Subcutaneous abdominal adipose tissue (tissue), 5 donors: ENCODE measurements around the gene FRYL.
"Not testable (repeated sequence)": the region's sequence is repeated elsewhere in the genome, so short reads cannot be mapped to it uniquely, and the experiment has no call there.

Source experiments
- H3K27ac ChIP-seq: one replicate; pipeline ENCODE4 v1.7.0; 2013; ENCODE audit warnings: low read depth, mild to moderate bottlenecking, inconsistent platforms, low read length, moderate library complexity
- H3K27me3 ChIP-seq, 5 donors: one replicate each; pipeline ENCODE4 v1.7.0; 2013; ENCODE audit warnings: low read length in 5 of 5, inconsistent platforms in 1 of 5; ENCODE audit not compliant: control insufficient read depth in 5 of 5, insufficient read depth in 4 of 5
- H3K36me3 ChIP-seq, 5 donors: one replicate each; pipeline ENCODE4 v1.7.0; 2013; ENCODE audit warnings: low read length in 5 of 5; ENCODE audit not compliant: control insufficient read depth in 5 of 5, insufficient read depth in 5 of 5
- H3K4me1 ChIP-seq, 5 donors: one replicate each; pipeline ENCODE4 v1.7.0; 2013; ENCODE audit warnings: low read length in 5 of 5, mild to moderate bottlenecking in 3 of 5, moderate library complexity in 1 of 5; ENCODE audit not compliant: control insufficient read depth in 5 of 5, insufficient read depth in 5 of 5
- H3K4me3 ChIP-seq, 5 donors: one replicate each; pipeline ENCODE4 v1.7.0; 2013; ENCODE audit warnings: low read length in 5 of 5, low read depth in 1 of 5
- H3K9ac ChIP-seq, 5 donors: one replicate each; pipeline ENCODE4 v1.7.0; 2013; ENCODE audit warnings: low read length in 5 of 5, mild to moderate bottlenecking in 4 of 5, moderate library complexity in 3 of 5
- H3K9me3 ChIP-seq, 5 donors: one replicate each; pipeline ENCODE4 v1.7.0; 2013; ENCODE audit warnings: low read length in 5 of 5; ENCODE audit not compliant: control insufficient read depth in 5 of 5
- donor health status: healthy.
- donor health status: healthy.
- donor health status: healthy.
- donor health status: healthy.
- donor health status: healthy.

The FRYL gene

DNA sequence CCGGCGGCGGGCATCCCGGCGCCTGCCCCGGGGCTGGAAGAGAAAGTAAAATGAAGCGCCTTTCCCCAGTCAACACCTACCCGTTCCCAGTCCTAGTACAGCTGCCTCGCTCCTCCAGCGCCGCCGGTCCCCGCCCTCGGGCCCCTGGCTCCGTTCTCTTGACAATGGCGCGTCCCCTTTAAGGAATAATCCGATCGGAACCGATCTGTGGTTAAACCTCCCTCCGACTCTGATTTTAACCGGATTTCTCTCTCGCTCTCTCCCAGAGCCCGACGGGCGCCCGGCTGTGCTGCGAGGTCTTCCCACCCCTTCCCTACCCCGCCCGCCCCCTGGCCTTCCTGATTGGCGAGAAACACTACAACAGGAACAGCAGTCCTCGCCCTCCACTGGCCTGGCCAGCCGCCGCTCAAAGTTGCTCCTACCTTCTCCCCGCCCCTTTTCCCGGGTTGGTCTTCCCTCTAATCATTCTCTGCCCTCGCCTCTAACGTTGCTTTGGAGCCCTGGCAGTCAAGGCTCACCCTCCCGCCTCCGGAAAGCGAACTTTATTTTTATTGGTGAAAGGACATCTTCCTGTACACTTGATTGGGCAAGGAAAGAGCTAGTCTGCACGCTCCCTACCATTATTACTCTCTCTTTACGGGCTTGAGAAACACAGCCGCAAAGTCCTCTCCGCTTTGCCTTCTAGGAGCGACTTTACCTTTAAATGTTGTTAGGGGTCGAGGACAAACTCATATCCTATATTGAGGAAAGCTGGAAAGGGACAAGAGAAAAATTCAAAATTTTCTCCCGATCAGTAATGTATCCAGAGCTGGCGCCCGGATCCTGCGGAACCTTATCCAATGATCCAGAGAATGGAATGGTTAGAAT lies at the start of gene FRYL:
FRYL (minus strand) TSS at position 282 of the 867 bp plus-strand sequence. CDS start 145,869 bp downstream, outside the sequence.
- Histone ChIP-seq H3K27ac (peak within 1 kb of the TSS; percentile 90), H3K36me3 (no peaks in the 10 kb centered on the region), H3K4me1 (peaks cover 0 to 36% (median 27%) of the 10 kb centered on the region in 5 donors), H3K9ac (peak within 1 kb of the TSS; percentile 84 to 92 (median 88)), H3K4me3 (peak within 1 kb of the TSS; percentile 88 to 97 (median 95)), H3K27me3 (no peaks in the 10 kb centered on the region), H3K9me3 (no peaks in the 10 kb centered on the region)

DNA sequence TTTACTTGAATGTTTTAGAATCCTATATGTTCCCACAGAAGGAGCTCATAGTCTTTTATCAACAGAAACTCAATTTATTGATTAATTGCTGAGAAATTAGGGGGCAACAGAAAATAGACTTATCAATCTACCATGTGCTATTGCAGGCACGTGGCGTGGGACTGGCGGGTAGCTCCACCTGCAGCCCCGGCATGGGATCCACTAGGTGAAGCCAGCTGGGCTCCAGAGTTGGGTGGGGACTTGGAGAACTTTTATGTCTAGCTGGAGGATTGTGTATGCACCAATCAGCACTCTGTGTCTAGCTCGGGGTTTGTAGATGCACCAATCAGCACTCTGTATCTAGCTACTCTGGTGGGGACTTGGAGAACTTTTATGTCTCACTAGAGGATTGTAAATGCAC lies 47.5 kb upstream of the FRYL start:
- no peaks in the 10 kb centered on the region for H3K36me3 ChIP-seq
- no peaks in the 10 kb centered on the region for H3K9me3 ChIP-seq
- H3K9ac ChIP-seq: no peak overlapping the region
- no peak overlapping the region for H3K27ac ChIP-seq
- H3K4me3 ChIP-seq: no peak overlapping the region
- peaks cover 0 to 18% (median 16%) of the 10 kb centered on the region in 5 donors for H3K4me1 ChIP-seq
- no peaks in the 10 kb centered on the region for H3K27me3 ChIP-seq

DNA sequence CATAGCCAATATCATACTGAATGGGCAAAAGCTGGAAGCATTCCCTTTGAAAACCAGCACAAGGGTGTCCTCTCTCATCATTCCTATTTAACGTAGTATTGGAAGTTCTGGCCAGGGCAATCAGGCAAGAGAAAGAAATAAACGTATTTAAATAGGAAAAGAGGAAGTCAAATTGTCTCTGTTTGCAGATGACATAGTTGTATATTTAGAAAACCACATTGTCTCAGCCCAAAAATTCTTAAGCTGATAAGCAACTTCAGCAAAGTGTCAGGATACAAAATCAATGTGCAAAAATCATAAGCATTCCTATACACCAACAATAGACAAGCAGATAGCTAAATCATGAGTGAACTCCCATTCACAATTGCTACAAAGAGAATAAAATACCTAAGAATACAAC lies 41.4 kb upstream of the FRYL start:
- H3K9ac ChIP-seq, H3K4me3 ChIP-seq, H3K4me1 ChIP-seq: not testable (repeated sequence)

GRCh38 chr4:48816971-48817370 lies 36.9 kb upstream of the FRYL start:
- no peaks in the 10 kb centered on the region for H3K27me3 ChIP-seq
- H3K27ac ChIP-seq: no peak overlapping the region
- no peak overlapping the region for H3K4me3 ChIP-seq
- H3K9ac ChIP-seq: no peak overlapping the region
- no peaks in the 10 kb centered on the region for H3K36me3 ChIP-seq
- H3K9me3 ChIP-seq: no peaks in the 10 kb centered on the region
- no peaks in the 10 kb centered on the region for H3K4me1 ChIP-seq

More for the DNA sequence above, 41.4 kb upstream of the FRYL start:
- H3K9me3 ChIP-seq, H3K27me3 ChIP-seq, H3K36me3 ChIP-seq, H3K27ac ChIP-seq: not testable (repeated sequence)

- H3K9ac ChIP-seq, H3K4me1 ChIP-seq, H3K27ac ChIP-seq: not testable (repeated sequence)
Measured at GRCh38 chr4:48816297-48816696, 36.2 kb upstream of the FRYL start.

DNA sequence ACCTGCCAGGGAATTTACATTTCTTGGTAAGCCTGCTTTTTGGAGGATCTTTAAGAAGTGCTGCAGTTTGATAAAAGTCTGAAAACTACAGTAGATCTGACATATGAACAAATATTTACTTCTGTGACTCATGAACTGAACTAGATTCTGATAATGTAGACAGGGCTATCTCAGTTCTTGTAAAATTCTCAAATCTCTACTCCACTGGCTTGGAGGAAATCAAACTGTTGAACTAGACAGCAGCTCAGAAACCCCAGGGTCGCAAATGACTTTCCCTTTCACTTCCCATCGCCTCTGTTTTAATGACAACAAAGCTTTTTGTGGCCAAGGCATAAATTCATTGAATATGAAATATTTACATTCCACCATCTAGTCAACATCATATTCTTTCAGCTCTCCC lies 35.4 kb upstream of the FRYL start:
- Histone ChIP-seq H3K36me3 (no peaks in the 10 kb centered on the region), H3K9ac (no peak overlapping the region), H3K4me3 (no peak overlapping the region), H3K9me3 (no peaks in the 10 kb centered on the region), H3K4me1 (no peaks in the 10 kb centered on the region), H3K27me3 (no peaks in the 10 kb centered on the region), H3K27ac (no peak overlapping the region)

More at GRCh38 chr4:48816297-48816696, 36.2 kb upstream of the FRYL start:
- H3K9me3 ChIP-seq, H3K27me3 ChIP-seq, H3K36me3 ChIP-seq, H3K4me3 ChIP-seq: not testable (repeated sequence)

- no peak overlapping the region for H3K4me3 ChIP-seq
- no peaks in the 10 kb centered on the region for H3K36me3 ChIP-seq
- H3K27ac ChIP-seq: no peak overlapping the region
- H3K4me1 ChIP-seq: no peaks in the 10 kb centered on the region
- H3K27me3 ChIP-seq: no peaks in the 10 kb centered on the region
- no peak overlapping the region for H3K9ac ChIP-seq
- no peaks in the 10 kb centered on the region for H3K9me3 ChIP-seq
Measured at GRCh38 chr4:48813964-48814363, 33.9 kb upstream of the FRYL start.

- H3K9ac ChIP-seq: no peak overlapping the region
- H3K27ac ChIP-seq: no peak overlapping the region
- no peak overlapping the region for H3K4me3 ChIP-seq
- H3K9me3 ChIP-seq: no peaks in the 10 kb centered on the region
- no peaks in the 10 kb centered on the region for H3K36me3 ChIP-seq
- H3K27me3 ChIP-seq: no peaks in the 10 kb centered on the region
- H3K4me1 ChIP-seq: no peaks in the 10 kb centered on the region
Measured at GRCh38 chr4:48812866-48813265, 32.8 kb upstream of the FRYL start.

GRCh38 chr4:48804584-48805301 lies 24.7 kb upstream of the FRYL start:
- H3K4me3 ChIP-seq: peak overlapping the region in 2 of 5 donors; percentile 3 to 9
- H3K9ac ChIP-seq: no peak overlapping the region

DNA sequence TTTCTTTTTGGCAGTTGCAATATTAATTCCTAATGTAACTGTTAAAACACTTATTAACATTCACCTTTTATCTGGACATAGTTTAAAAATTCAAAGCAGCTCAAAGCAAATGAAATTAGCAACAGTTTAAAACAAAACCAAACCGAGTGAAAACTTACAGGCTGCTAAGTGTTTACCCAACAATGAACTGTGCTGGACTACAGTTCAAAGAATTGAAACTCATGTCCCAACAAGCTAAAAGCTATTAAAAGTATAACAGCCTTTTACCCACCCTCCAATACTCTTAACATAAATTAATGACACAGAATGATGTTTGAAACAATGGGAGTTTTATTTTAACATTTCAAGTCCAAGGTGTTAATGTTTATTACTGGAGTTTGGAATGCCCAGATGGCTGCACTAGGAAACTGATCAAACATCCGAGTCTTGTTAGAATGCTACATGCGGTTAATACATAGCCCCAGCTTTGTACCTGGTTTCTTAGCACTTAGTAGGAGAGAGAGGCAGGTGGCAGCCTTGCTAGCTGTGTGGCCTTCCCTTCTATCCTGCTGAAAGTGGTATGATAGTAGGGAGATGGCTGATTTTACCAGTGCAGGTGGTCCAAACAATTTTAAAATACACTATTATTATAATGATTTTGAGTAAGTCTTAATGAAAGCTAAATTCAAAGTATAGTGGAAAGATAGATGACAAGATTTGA lies 21.1 kb upstream of the FRYL start:
- Histone ChIP-seq H3K27ac (no peak overlapping the region), H3K4me1 (peaks cover 0 to 29% (median 3%) of the 10 kb centered on the region in 5 donors), H3K9me3 (no peaks in the 10 kb centered on the region), H3K27me3 (no peaks in the 10 kb centered on the region), H3K36me3 (no peaks in the 10 kb centered on the region), H3K9ac (no peak overlapping the region), H3K4me3 (no peak overlapping the region)

More at GRCh38 chr4:48804584-48805301, 24.7 kb upstream of the FRYL start:
- Histone ChIP-seq H3K27me3 (no peaks in the 10 kb centered on the region), H3K27ac (no peak overlapping the region), H3K4me1 (peaks cover 0 to 29% (median 3%) of the 10 kb centered on the region in 5 donors), H3K36me3 (no peaks in the 10 kb centered on the region), H3K9me3 (no peaks in the 10 kb centered on the region)
